ENCODE measurements around the gene DBF4B.

Gene DBF4B

GRCh38 chr17:44782326-44782850 lies 73.9 kb downstream of the DBF4B start:
- Histone ChIP-seq H3K36me3 (ENCODE audit: low read depth) (no peaks in the 10 kb centered on the region), H3K4me3 (ENCODE audit: severe bottlenecking) (no peak overlapping the region), H3K4me1 (ENCODE audit: insufficient read depth, poor library complexity, severe bottlenecking) (no peaks in the 10 kb centered on the region), H3K27me3 (ENCODE audit: insufficient read depth, poor library complexity, severe bottlenecking) (no peaks in the 10 kb centered on the region), H3K27ac (ENCODE audit: poor library complexity, severe bottlenecking) (no peak overlapping the region), H3K9me3 (ENCODE audit: severe bottlenecking) (no peaks in the 10 kb centered on the region)
- TF ChIP-seq CTCF (IDR thresholded peaks at IDR 0.05; ENCODE audit: poor library complexity, severe bottlenecking): no peak
- no peak for ATAC-seq (ENCODE audit: low read depth)
- DNase-seq (ENCODE audit: low spot score): no peak

DNA sequence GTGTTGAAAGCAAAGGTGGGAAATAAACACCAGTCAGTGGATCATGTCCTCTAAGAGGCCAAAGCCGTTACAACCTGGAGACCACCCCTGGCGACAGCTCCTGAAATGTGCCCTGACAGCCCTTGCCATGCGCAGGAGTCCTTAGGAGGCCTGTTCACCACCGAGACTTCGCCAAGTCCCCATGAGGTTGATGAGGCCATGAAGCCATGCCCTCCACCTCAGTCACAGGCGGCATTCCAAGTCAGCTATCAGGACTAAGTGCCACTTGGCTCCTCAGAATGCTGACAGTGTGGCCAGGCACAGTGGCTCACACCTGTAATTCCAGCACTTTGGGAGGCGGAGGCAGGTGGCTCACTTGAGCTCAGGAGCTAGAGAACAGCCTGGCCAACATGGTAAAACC lies 77.5 kb downstream of the DBF4B start:
- no peak for TF ChIP-seq CTCF (IDR thresholded peaks at IDR 0.05; ENCODE audit: poor library complexity, severe bottlenecking)
- no peak for ATAC-seq (ENCODE audit: low read depth)
- H3K27me3 ChIP-seq (ENCODE audit: insufficient read depth, poor library complexity, severe bottlenecking): no peaks in the 10 kb centered on the region
- H3K4me3 ChIP-seq (ENCODE audit: severe bottlenecking): no peak overlapping the region
- DNase-seq (ENCODE audit: low spot score): no peak
- no peaks in the 10 kb centered on the region for H3K9me3 ChIP-seq (ENCODE audit: severe bottlenecking)
- no peaks in the 10 kb centered on the region for H3K36me3 ChIP-seq (ENCODE audit: low read depth)
- H3K27ac ChIP-seq (ENCODE audit: poor library complexity, severe bottlenecking): no peak overlapping the region
- H3K4me1 ChIP-seq (ENCODE audit: insufficient read depth, poor library complexity, severe bottlenecking): no peaks in the 10 kb centered on the region

DNA sequence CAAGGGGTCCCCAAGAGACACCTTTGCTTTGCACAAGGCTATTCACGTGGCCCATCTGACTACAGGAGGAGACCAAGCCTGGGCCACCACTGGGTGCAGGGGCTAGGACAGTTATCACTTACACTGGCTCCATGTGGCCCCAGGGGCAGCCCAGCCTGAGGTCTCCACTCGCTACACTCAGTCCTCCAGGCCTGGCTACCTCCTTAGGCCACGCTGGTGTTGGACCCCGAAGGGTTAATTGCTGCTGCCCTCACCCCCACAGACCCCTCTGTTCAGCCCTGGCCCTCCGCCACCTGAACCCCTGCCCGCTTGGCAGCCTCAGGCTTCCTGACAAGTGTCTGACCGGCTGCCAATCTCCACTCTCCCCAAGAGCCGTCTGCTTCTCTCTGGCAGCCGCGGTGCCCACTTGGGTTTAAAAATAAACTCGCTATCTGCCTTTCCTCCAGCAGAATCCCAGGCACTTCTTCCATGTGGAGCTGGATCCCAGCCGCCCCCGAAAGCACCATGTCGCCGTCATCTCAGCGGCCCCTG lies 78.2 kb downstream of the DBF4B start:
- Histone ChIP-seq H3K36me3 (ENCODE audit: low read depth) (no peaks in the 10 kb centered on the region), H3K27ac (ENCODE audit: poor library complexity, severe bottlenecking) (no peak overlapping the region), H3K4me1 (ENCODE audit: insufficient read depth, poor library complexity, severe bottlenecking) (no peaks in the 10 kb centered on the region), H3K4me3 (ENCODE audit: severe bottlenecking) (no peak overlapping the region), H3K9me3 (ENCODE audit: severe bottlenecking) (no peaks in the 10 kb centered on the region), H3K27me3 (ENCODE audit: insufficient read depth, poor library complexity, severe bottlenecking) (no peaks in the 10 kb centered on the region)
- DNase-seq (ENCODE audit: low spot score) (no peak), ATAC-seq (ENCODE audit: low read depth) (no peak)
- TF ChIP-seq CTCF (IDR thresholded peaks at IDR 0.05; ENCODE audit: poor library complexity, severe bottlenecking): no peak

DNA sequence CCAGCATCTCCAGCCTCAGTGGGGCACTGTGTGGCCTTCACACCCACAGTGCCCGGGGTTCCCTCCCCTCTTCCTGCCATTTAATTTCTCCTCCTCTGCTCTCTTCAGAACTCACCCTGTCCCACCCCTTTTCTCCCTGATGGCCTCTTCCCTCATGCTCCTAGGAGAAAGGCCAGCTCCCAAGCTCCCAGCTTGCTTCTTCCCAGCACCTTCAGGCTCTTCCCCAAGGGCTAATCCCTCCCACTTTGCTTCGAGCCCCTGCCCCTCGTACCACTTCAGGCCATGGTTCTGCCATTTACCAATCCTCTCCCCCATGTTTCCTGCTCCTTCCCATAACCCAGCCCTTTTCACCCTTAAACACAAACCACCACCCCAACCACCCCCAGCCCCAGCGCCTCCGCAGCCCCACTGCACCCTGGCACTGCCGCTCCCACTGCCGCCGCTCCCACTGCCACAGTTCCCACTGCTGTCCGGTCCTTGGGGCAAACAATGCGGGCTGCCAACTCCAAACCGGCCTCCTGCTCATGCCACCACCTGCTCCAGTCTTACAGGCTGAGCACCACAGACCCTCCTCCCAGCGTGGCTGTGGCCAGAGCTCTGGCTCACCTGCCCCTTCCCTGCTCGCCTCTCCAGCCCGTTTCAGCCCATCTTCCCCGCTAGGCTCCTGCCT lies 78.9 kb downstream of the DBF4B start:
- H3K27me3 ChIP-seq (ENCODE audit: insufficient read depth, poor library complexity, severe bottlenecking): no peaks in the 10 kb centered on the region
- no peaks in the 10 kb centered on the region for H3K4me1 ChIP-seq (ENCODE audit: insufficient read depth, poor library complexity, severe bottlenecking)
- TF ChIP-seq CTCF (IDR thresholded peaks at IDR 0.05; ENCODE audit: poor library complexity, severe bottlenecking): no peak
- no peak for ATAC-seq (ENCODE audit: low read depth)
- no peaks in the 10 kb centered on the region for H3K9me3 ChIP-seq (ENCODE audit: severe bottlenecking)
- no peak overlapping the region for H3K4me3 ChIP-seq (ENCODE audit: severe bottlenecking)
- no peak overlapping the region for H3K27ac ChIP-seq (ENCODE audit: poor library complexity, severe bottlenecking)
- H3K36me3 ChIP-seq (ENCODE audit: low read depth): no peaks in the 10 kb centered on the region
- DNase-seq (ENCODE audit: low spot score): no peak

DNA sequence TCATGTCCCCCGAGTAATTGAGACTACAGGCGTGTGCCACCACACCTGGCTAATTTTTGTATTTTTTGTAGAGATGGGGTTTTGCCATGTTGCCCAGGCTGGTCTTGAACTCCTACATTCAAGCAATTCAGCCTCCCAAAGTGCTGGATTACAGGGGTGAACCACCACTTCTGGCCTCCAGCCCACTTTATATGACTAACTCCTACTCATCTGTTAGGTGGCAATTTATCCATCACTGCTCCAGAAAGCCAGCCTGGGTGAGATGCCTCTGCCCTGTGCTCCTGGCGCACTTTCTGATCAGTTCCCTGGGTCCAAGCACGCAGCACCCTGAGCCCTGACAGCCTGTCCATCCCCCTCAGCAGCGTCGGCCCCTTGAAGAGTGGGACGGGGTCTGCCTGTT lies 79.7 kb downstream of the DBF4B start:
- Histone ChIP-seq H3K4me3 (ENCODE audit: severe bottlenecking) (no peak overlapping the region), H3K4me1 (ENCODE audit: insufficient read depth, poor library complexity, severe bottlenecking) (no peaks in the 10 kb centered on the region), H3K36me3 (ENCODE audit: low read depth) (no peaks in the 10 kb centered on the region), H3K27ac (ENCODE audit: poor library complexity, severe bottlenecking) (no peak overlapping the region), H3K9me3 (ENCODE audit: severe bottlenecking) (no peaks in the 10 kb centered on the region), H3K27me3 (ENCODE audit: insufficient read depth, poor library complexity, severe bottlenecking) (no peaks in the 10 kb centered on the region)
- TF ChIP-seq CTCF (IDR thresholded peaks at IDR 0.05; ENCODE audit: poor library complexity, severe bottlenecking): no peak
- DNase-seq (ENCODE audit: low spot score): no peak
- no peak for ATAC-seq (ENCODE audit: low read depth)
